HG03378 (cell line): ENCODE results near the gene ADAM12.
"Not testable (repeated sequence)": the region's sequence is repeated elsewhere in the genome, so short reads cannot be mapped to it uniquely, and the experiment has no call there.

Experiments
- ATAC-seq: cut with Tn5 transposase; IDR thresholded peaks from one replicate; pipeline ENCODE4 v1.9.1; 2021; ENCODE audit warnings: mild to moderate bottlenecking, moderate library complexity; ENCODE audit not compliant: unreplicated experiment

ADAM12 gene

DNA sequence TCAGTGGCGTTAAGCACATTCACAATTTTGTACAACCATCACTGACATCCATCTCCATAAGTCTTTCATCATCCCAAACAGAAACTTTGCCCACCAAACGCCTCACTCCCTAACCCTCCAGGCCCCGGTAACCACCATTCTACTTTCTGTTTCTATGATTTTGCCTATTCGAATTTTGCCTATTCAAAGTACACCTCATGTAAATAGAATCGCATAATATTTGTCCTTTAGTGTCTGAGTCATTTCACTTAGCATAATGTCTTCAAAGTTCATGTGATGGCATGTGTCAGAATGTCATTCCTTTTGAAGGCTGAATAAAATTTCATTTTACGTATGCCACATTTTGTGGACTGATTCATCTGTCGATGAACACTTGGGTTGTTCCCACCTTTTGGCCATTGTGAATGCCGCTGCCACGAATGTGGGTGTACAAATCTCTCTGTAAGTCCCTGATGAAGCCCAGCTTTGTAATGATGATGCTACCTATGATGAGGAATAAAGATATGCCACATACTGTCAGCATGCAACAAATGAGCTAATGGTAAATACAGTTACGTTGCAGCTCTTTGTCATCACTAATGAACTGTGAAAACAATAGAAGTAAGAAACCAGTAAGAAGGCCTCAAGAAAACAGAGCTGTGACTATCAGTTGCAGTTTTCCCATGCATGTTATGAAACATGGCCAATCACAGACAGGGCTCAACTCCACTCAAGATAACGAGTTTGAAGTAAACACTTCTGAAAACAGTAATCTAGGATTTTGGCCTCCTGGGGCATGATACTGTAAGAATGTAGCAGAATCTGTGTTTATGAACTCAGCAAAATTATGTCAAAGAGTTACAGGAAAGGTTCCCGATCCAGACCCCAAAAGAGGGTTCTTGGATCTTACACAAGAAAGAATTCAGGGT lies 120.0 kb downstream of the ADAM12 start:
- no peak for ATAC-seq

DNA sequence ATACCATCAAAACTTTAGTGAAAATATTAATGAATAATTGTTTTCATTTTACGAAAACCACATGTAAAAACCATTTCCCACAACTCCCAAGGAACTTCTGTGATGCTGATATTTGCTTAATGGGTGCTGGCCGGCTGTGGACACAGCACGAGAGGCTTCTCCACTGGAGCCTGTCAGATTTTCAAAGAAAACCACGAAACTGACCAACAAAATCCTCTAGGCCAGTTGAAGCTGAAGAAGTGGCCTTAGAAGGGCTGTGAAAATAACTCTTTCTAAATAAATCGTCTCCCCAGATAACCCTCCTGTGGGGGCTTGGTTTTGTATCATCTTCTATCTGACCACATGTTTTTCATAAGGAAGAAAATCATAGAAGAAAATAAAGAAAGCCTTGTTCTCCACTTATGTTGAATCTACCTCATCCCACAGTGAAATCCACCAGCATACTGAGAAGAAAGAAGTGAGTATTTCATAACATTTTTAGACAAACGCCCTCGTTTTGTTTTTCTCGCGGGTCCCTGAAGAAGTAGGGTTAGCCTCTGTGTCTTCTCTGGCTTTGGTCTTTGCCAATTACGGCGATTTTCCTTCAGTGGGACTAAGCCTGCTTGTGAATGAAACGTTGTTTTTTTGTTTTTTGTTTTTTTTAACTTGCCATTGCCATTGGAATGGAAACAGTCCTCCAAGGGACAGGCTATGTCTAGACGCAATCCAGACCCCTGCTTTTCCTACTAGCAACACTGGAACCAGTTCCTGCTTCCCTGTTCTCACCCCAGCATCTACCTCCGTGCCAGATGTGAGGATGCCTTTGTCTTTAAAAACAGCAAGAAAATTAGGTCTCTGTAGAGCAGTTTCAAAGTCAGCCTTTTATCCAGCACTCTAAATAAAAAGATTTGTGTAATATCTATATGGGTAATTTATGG lies 123.9 kb downstream of the ADAM12 start:
- ATAC-seq, result no peak

DNA sequence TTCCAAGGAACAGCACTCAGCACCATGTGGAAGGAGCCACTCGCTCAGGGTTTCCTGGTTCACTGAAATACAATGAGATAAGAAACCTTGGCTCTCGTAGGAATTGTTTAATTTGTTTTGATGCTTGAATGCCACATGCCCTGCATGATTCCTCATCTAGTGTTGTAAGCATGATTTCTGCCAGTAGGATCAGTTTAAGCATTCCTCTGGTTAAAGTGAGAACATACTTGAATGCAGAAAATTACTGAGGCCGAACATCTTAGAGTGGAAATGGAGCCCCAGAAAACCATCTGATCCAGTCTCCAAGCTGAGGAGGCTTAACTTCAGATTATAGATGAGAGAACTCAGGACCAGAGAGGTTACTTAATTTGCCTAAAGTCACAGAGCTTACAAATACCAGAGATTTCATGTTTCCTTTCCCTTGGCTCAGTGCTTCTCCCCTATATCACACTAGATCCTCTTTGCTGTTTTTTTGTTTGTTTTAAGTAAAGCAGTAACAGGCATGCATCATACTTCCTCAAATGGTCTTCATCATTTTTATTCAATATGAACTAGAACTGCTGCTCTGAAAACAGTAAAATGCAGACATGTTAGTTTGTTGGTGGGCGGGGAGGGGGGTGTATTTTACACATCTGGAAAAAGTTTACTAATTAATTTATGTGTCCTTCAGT lies 125.1 kb downstream of the ADAM12 start:
- ATAC-seq, result no peak

DNA sequence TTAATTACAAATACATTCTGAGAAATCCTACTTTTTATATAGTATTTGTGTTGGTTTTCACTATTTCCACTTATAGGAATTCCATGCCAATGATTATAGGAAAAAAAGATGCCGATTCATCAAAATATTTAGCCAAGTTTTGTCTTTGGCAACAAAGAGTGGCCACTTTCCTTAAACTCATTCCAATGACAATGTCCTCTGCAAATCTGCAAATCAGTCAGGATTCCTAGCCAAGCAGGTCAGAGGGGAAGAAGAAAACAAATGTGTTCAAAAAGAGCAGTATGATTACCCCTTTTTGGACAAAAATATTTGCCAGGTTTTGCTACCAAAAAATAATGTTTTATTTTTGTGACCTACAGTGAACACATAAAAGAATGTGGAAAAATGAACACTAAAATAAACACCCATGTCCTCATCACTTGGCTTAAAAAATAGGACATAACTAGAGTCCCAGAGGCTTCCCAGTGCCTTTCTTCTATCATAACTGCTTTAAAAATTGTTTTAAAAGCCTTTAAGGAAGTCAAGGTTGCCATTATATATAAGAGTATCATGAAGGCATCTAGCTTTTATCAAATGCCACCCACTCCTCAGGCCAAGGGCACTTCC lies 125.9 kb downstream of the ADAM12 start:
- ATAC-seq, result no peak

DNA sequence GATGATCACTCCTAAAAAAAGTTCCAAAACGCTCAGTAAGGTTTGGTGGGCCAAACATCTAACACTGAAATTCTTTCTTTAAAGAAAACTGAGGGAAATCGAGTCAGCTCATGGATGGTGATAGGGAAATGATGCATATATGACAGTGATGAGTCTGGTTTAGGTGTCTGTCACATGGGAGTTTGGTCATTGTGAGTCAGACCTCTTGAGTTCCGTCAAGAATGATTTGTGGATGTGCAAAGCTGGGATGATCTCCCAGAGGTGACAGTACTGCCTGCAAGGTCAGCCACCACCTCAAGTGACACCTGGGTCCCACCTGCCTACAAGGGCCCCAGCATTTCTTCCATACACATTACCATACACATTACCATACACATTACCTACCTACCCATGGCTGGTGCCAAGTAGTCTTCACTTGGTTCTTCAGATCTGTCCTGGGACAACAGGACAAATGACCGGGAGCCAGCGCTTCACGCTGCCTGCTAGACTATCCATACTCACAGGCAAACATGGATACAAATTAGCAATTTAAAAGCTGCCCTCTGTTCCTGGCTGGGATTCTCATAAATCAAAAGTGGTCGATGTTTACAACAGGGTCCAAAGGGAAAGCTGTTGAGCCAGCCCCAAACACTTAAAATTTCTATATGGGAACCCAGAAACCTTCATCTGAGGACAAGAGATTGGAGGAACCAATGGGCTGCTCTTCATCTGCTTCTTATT lies 128.4 kb downstream of the ADAM12 start:
- no peak for ATAC-seq

DNA sequence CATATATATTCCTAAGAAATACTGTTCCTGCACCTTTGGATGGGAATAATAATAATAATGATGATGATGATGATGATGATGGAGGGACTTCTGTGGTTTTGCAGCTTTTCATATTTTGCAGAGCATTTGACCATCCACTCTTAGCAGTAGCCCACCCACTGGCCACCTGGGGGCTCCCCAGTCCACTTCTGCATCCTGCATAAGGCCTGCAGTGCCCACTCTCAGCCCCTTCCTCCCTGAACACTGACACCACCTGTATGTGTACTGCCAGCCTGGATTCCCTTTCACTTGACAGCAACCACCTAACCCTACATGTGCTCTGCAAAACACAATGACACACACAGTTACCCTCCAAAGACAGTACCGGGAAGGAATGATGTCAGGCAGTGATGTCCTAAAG lies 131.4 kb downstream of the ADAM12 start:
- ATAC-seq, result no peak

DNA sequence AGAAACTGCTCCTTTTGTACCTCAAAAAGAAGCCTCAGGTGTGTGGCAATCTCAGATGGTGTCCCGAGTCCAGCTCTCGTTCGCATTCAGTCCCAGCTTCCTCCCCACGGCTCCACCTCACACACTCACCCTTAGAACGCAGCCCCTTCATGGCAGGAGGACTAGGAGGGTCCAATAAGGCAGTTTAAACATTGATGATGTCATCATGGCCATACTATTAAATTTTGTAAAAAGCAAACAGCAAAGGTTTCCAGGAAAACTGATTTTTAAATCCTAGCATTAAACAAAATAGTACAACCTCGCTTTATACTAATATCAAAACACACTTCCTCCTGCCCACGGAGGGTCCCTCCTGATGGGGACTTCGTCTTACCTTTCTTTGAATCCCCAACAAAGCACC lies 133.0 kb downstream of the ADAM12 start:
- ATAC-seq, result no peak

DNA sequence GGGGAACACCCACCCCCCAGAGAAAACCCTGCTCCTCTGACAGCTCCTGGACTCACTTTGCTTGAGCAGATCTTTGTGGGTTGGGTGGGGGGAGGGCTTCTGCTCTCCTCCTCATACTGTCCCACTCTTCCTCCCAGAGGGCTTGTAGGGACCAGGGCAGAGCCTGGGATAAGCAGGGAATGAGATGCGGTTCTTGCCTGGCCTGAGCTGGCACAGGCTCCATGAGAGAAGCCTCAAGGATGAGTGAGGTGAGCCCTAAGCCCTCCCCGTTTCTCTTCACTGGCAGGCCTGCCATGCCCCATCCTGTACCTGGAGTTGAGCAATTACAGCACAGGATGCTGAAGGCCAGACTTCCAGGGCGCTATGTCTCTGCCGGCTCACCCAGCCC lies 134.7 kb downstream of the ADAM12 start:
- ATAC-seq, result no peak

DNA sequence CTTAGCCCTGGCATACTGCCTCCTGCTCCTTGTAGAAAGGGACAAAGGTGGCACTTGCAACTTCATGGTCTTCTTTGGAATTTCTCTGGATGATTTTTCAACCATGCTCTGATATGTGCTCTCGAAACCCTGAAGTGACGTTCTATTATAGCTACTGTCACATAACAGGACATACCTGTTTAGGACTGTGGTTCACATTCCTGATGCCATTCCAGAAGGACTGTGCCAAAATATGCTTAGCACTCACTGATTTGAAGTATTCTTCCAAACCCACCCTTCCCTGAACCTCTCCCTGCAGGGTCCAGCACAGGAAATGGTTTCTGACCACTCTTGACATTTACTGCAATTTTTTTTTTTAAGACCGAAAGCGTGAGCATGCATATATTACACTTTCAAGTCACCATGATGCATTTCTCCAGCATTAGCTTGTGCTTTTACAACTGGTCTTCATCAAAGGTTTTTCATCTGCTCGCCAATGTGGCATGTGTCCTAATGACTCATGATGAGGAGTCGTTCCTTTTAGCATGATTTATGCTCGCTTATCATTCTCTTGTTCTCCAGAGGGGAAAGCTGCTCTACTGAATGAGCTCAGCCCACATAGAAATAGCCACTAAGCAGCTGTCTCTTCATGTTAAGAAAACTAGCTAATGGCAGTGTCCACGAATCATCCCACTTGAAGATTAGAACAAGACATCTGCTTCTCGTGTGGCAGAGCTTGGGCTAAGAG lies 135.2 kb downstream of the ADAM12 start:
- no peak for ATAC-seq

DNA sequence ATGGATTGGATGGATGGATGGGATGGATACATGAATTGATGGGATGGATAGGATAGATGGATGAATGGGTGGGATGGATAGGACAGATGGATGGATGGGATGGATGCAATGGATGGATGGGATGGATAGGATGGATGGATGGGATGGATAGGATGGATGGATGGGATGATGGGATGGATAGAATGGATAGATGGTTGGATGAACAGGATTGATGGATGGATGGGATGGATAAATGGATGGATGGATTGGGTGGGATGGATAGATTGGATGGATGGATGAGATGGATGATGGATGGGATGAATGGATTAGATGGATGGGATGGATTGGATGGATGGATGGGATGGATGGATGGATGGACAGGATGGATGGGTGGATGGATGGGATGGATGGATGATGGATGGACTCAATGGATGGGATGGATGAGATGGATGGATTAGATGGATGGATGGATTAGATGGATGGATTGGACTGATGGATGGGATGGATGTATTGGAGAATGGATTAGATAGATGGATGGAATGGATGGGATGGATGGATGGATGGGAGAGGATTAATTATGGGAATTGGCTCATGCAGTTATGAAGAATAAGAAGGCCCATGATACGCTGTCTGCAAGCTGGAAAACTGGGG lies 136.4 kb downstream of the ADAM12 start:
- ATAC-seq, result no peak

DNA sequence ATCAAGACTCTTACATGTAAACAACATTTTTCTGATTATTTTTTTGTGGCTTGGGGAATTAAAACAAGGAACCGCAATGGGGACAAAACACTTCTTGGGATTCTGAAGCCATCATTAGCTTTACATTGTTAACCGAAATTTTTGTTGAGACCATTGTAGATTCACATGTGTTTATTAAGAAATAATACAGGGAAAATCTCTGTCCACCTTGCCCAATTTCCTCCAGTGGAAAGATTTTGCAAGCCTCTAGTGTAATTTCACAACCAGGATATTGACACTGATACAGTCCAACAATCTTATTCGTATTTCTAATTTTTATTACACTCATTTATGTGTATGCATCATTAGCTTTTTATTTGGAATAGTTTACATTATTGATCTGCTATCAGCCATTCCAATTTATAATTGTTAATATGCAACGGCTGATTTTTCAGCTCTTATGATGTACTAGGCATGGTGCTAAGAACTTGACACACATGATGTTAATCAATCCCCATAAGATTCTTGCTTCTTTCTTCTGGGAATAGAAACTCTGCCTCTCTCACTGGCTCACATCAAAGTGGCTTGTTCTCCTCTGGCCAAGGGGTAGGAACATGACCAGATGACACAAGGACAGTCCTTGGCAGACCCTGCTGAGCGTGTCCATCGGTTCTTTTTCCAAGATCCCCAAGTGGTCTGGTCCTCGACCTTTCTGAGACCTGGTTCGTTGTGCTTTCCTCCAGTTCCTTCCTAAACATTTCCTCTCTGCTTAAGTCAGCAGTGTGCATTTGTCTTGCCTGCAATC lies 137.6 kb downstream of the ADAM12 start:
- no peak for ATAC-seq

DNA sequence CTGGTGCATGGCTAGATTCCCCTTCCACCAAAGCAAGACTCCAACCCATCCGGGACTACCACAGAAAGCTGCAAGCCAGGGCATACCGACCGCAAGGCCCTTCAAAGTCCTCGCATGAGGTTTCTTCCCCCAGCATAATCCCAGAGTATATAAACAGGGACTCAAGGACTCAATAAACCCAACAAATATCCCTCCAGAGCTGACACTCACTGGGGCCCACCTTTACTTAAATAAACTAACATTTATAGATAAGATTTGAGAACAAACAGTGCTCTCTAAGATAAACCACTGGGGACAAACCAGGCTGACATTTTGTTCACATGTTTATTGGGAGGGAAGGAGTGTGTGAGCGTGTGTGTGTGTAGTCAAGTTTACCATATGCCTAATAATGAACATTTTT lies 138.2 kb downstream of the ADAM12 start:
- ATAC-seq, result no peak

DNA sequence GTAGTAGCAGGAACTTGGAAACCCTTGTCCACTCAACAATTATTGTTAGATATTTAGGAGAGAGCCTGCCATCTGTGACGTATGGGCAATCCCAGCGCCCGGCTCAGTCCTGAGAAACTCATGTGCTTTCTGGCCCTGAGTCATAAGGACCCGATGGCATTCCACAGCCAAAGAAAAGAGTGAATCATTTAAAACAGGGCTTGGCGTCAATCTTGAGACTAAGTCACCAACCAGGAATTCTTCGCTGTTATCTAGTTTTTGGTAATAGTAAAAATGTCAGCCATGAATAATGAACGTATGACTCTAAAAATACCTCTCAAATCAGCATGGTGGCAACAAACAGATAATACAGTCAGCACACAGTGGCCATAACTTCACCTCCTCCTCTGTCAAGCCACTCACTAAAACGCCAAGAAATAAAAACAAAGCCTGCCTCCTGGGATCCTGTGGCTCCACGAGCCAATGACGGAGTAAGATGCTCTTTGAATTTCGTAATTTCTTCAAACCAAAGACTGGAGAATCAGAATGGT lies 140.8 kb downstream of the ADAM12 start:
- ATAC-seq, result no peak

DNA sequence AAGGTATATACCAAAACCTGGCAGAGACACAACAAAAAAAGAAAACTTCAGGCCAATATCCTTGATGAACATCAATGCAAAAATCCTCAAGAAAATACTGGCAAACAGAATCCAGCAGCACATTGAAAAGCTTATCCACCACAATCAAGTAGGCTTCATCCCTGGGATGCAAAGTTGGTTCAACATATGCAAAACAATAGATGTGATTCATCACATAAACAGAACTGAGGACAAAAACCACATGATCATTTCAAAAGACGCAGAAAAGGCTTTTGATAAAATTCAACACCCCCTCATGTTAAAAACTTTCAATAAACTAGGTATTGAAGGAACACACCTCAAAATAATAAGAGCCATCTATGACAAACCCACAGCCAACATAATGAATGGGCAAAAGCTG lies 141.9 kb downstream of the ADAM12 start:
- ATAC-seq, result not testable (repeated sequence)

DNA sequence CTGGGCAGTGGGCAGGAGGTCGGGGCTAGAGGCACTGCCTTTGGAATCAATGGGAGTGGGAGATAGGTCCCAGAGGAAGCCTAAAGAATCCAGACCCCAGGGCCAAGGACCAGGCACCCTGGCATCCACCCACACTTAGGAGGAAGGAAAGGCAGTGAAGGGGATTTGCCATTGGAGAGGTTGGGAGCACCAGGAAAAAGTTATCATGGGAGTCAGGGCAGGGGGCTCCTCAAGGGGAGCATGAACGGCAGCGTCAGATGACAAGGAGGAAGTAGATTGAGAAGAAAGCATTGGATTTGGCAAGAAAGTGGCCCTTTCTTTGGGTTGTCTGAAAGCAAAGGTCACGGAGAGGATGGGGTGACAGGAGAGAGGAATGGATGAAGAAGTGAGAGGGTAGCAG lies 142.8 kb downstream of the ADAM12 start:
- no peak for ATAC-seq

DNA sequence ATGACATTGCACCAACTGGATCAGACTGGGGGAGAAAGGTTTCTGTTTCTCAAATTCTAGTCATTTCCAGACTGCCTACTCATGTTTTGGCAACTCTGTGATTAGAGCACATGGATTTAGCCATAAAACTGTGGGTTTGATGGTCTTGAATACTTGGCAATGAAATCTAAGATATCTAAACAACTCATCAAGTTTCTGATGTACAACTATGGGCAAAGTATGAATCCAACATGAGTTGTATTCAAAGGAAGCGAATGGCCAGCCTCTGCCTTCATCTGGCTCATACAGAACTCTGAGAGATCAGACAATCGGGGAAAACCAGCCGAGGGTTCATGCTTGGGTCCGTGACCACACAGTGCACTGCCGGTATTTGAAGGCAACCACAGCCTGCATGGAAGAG lies 144.3 kb downstream of the ADAM12 start:
- no peak for ATAC-seq

DNA sequence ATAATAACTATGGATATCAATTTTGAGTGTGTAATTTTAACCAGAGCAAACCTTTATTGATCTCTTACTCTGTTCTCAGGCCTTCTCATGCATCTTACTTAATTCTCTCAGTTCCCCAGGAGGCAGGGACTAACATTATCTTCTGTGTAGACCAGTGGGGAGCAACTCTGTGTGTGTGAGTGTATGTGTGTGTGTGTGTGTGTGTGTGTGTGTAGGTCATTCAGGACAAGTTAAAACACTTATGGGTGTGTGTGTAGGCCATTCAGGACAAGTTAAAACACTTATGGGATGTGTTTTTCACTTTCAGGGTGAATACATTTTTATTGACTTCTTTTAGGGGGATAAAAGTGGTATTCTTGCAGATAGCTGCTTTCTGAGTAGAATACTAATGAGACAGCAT lies 145.0 kb downstream of the ADAM12 start:
- no peak for ATAC-seq
